GM12875 (cell line): ENCODE measurements around the gene ZCCHC3.
"Not testable (repeated sequence)": the region's sequence is repeated elsewhere in the genome, so short reads cannot be mapped to it uniquely, and the experiment has no call there.

Experiments used
- H3K4me3 ChIP-seq: one replicate; pipeline ENCODE4 v1.5.1; 2011; ENCODE audit warnings: low read depth, low read length, control low read depth
- CTCF ChIP-seq: IDR thresholded peaks from 2 replicates; pipeline ENCODE4 v1.5.1; 2011; ENCODE audit warnings: low read depth, mild to moderate bottlenecking, control low read depth, inconsistent platforms, low read length, moderate library complexity, borderline replicate concordance; ENCODE audit not compliant: insufficient read depth

The ZCCHC3 gene

GRCh38 chr20:334578-334977 is 37.2 kb downstream of the ZCCHC3 start:
- TF ChIP-seq CTCF, result no peak
- H3K4me3 ChIP-seq, result no peak overlapping the region

GRCh38 chr20:336040-336439 is 38.7 kb downstream of the ZCCHC3 start:
- not testable (repeated sequence) for H3K4me3 ChIP-seq

- no peak overlapping the region for H3K4me3 ChIP-seq
- TF ChIP-seq CTCF, result no peak
Observed at GRCh38 chr20:341682-342081, 44.3 kb downstream of the ZCCHC3 start.

GRCh38 chr20:343107-343506 is 45.7 kb downstream of the ZCCHC3 start:
- no peak for TF ChIP-seq CTCF
- no peak overlapping the region for H3K4me3 ChIP-seq

- peak overlapping the region; percentile 52 for H3K4me3 ChIP-seq
- TF ChIP-seq CTCF, result no peak
Observed at GRCh38 chr20:346033-346639, 48.8 kb downstream of the ZCCHC3 start.

- TF ChIP-seq CTCF, result no peak
- peak within 1 kb of the TSS; percentile 52 for H3K4me3 ChIP-seq
Observed at GRCh38 chr20:346640-347316, 49.4 kb downstream of the ZCCHC3 start, which contains the start of gene NRSN2. NRSN2 (plus strand) TSS chr20:347111; CDS start chr20:349644, 2,533 bp downstream.

GRCh38 chr20:347317-347639 is 49.9 kb downstream of the ZCCHC3 start:
- H3K4me3 ChIP-seq, result peak overlapping the region; percentile 52
- TF ChIP-seq CTCF, result no peak
